ENCODE data around the gene RLBP1. TPM values are rescaled to one million over a fixed set of nuclear protein-coding genes. Genes with fewer than 3 reads are reported as not detected.

RLBP1 gene
- total RNA-seq = 0.96 TPM in 1 of 2 replicates, not detected in the other

GRCh38 chr15:89221543-89221942 is at the start of gene RLBP1:
TSS of gene RLBP1 (minus strand) at chr15:89221579. CDS start at chr15:89218975, 2,604 bp downstream.

GRCh38 chr15:89243691-89244573 is 22.6 kb upstream of the RLBP1 start, which contains the start of gene FANCI:
TSS of gene FANCI (plus strand) at chr15:89243979. CDS start at chr15:89247648, 3,669 bp downstream.

Other genes with a start within 250 kb of the RLBP1 start
- gene ABHD2, start 133.1 kb downstream of the RLBP1 start, total RNA-seq = 43.1 and 45.8 TPM in 2 replicates
- gene FANCI, start 22.4 kb upstream of the RLBP1 start, total RNA-seq = 7.5 and 9.9 TPM in 2 replicates
- 120 and 131 TPM in 2 replicates for gene POLG, start 113.2 kb upstream of the RLBP1 start, total RNA-seq